SK-N-SH (cell line): ENCODE results near the gene IL4. TPM values are rescaled to one million over a fixed set of nuclear protein-coding genes. Genes with fewer than 3 reads are reported as not detected.

Experiments used
- CTCF ChIA-PET: fragments of 300-600, 350-600 bp; formaldehyde crosslinking; extraction: SDS; loops from one replicate; lab custom pipeline; 2021; lab: Yijun Ruan, JAX
- POLR2A ChIA-PET: fragments of 350-600 bp; sonication (Branson Sonifier 250); formaldehyde crosslinking; extraction: SDS; loops from one replicate; lab custom pipeline; 2020; ENCODE audit warnings: antibody characterized with exemption, inconsistent platforms; lab: Yijun Ruan, JAX
- DNase-seq: peaks from one replicate; pipeline ENCODE4 v3.0.0; 2012
- H2AFZ ChIP-seq: fragments of 200-600 bp; sonication (generic); 2 replicates; pipeline ENCODE4 v1.8.1; 2016; ENCODE audit warnings: antibody characterized with exemption, mild to moderate bottlenecking, low read depth
- H3F3A ChIP-seq: fragments of 200-600 bp; sonication (generic); replicated peaks from 2 replicates; pipeline ENCODE3; 2016; ENCODE audit warnings: antibody characterized with exemption, mild to moderate bottlenecking; ENCODE audit not compliant: insufficient read depth
- H3K27ac ChIP-seq, 2 experiments: fragments of 200-500 bp in 1 of 2; fragments of 200-600 bp in 1 of 2; sonication (Bioruptor generic) in 1 of 2; sonication (generic), shearing (Covaris generic) in 1 of 2; 2 replicates each; pipeline versions ENCODE4 v1.5.1 to v1.6.1; 2014 to 2016; ENCODE audit warnings: low read depth in 2 of 2, inconsistent platforms in 1 of 2, low read length in 1 of 2, mild to moderate bottlenecking in 1 of 2, mixed read lengths in 1 of 2
- H3K27me3 ChIP-seq: fragments of 200-600 bp; sonication (generic), shearing (Covaris generic); 2 replicates; pipeline ENCODE4 v1.6.1; 2016; ENCODE audit warnings: mixed run types; ENCODE audit not compliant: insufficient read depth
- H3K36me3 ChIP-seq, 2 experiments: fragments of 200-500 bp in 1 of 2; fragments of 200-600 bp in 1 of 2; sonication (Bioruptor generic) in 1 of 2; sonication (generic) in 1 of 2; replicated peaks in 1 of 2; 2 replicates each; pipeline versions ENCODE3 to v1.5.1; 2014 to 2016; ENCODE audit warnings: low read length in 1 of 2, mild to moderate bottlenecking in 1 of 2; ENCODE audit not compliant: insufficient read depth in 2 of 2, control insufficient read depth in 1 of 2
- H3K4me1 ChIP-seq, 2 experiments: fragments of 200-500 bp in 1 of 2; fragments of 200-600 bp in 1 of 2; sonication (Bioruptor generic) in 1 of 2; sonication (generic), shearing (Covaris generic) in 1 of 2; 2 replicates each; pipeline versions ENCODE4 v1.5.1 to v1.6.1; 2014 to 2016; ENCODE audit warnings: low read depth in 1 of 2, low read length in 1 of 2, mixed run types in 1 of 2; ENCODE audit not compliant: insufficient read depth in 2 of 2, control insufficient read depth in 1 of 2
- H3K4me2 ChIP-seq: fragments of 200-600 bp; sonication (generic), shearing (Covaris generic); 2 replicates; pipeline ENCODE4 v1.6.1; 2017; ENCODE audit warnings: mixed run types
- H3K4me3 ChIP-seq, 2 experiments: fragments of 200-500 bp in 1 of 2; fragments of 200-600 bp in 1 of 2; sonication (Bioruptor generic) in 1 of 2; sonication (generic), shearing (Covaris generic) in 1 of 2; 2 replicates each; pipeline versions ENCODE4 v1.5.1 to v1.8.1; 2014 to 2016; ENCODE audit warnings: low read depth in 2 of 2, inconsistent platforms in 1 of 2, low read length in 1 of 2, mild to moderate bottlenecking in 1 of 2, mixed read lengths in 1 of 2, moderate library complexity in 1 of 2
- H3K79me2 ChIP-seq: fragments of 200-600 bp; sonication (generic); 2 replicates; pipeline ENCODE4 v1.8.1; 2017; ENCODE audit warnings: mild to moderate bottlenecking; ENCODE audit not compliant: insufficient read depth
- H3K9ac ChIP-seq: fragments of 200-600 bp; sonication (generic); 2 replicates; pipeline ENCODE4 v1.6.1; 2017; ENCODE audit warnings: mixed run types
- H3K9me2 ChIP-seq: fragments of 200-600 bp; sonication (generic); 2 replicates; pipeline ENCODE4 v1.6.1; 2017; ENCODE audit warnings: mixed run types
- H3K9me3 ChIP-seq: fragments of 200-600 bp; sonication (generic); 2 replicates; pipeline ENCODE4 v1.6.1; 2017; ENCODE audit warnings: mixed run types, mild to moderate bottlenecking, moderate library complexity
- H4K20me1 ChIP-seq: fragments of 200-600 bp; sonication (generic); 2 replicates; pipeline ENCODE4 v1.6.1; 2017; ENCODE audit warnings: mild to moderate bottlenecking, mixed run types; ENCODE audit not compliant: insufficient read depth
- CTCF ChIP-seq: fragments of 200-600 bp; sonication (generic); IDR thresholded peaks from 2 replicates; pipeline ENCODE4 v1.6.1; 2017; ENCODE audit warnings: antibody characterized with exemption, mild to moderate bottlenecking, moderate library complexity
- FOSL2 ChIP-seq: IDR thresholded peaks from 2 replicates; pipeline ENCODE4 v1.4.0; 2012; ENCODE audit warnings: low read depth, mild to moderate bottlenecking, moderate library complexity, borderline replicate concordance
- GATA2 ChIP-seq: sonication (generic); formaldehyde crosslinking; IDR thresholded peaks from 2 replicates; pipeline ENCODE4 v1.5.0; 2020; ENCODE audit warnings: mild to moderate bottlenecking, missing genetic modification reagents
- NFIC ChIP-seq: IDR thresholded peaks from 2 replicates; pipeline ENCODE4 v1.4.0; 2012; ENCODE audit warnings: borderline replicate concordance
- POLR2AphosphoS5 ChIP-seq: IDR thresholded peaks from 2 replicates; pipeline ENCODE4 v1.6.1; 2012; ENCODE audit warnings: low read depth, low read length
- REST ChIP-seq: IDR thresholded peaks from 2 replicates; pipeline ENCODE4 v1.6.1; 2012; ENCODE audit warnings: mild to moderate bottlenecking, low read depth, low read length, moderate library complexity
- RFX5 ChIP-seq: IDR thresholded peaks from 2 replicates; pipeline ENCODE4 v1.6.1; 2012; ENCODE audit warnings: mild to moderate bottlenecking, improper control_type of control experiment, low read length
- RXRA ChIP-seq: IDR thresholded peaks from 2 replicates; pipeline ENCODE4 v1.4.0; 2012; ENCODE audit warnings: low read depth, mild to moderate bottlenecking, borderline replicate concordance
- TAF1 ChIP-seq: IDR thresholded peaks from 2 replicates; pipeline ENCODE4 v1.6.1; 2012; ENCODE audit warnings: low read depth, mild to moderate bottlenecking, low read length, moderate library complexity, borderline replicate concordance
- TEAD4 ChIP-seq: IDR thresholded peaks from 2 replicates; pipeline ENCODE4 v1.4.0; 2012; ENCODE audit warnings: mild to moderate bottlenecking, borderline replicate concordance; ENCODE audit not compliant: insufficient read depth
- YY1 ChIP-seq: IDR thresholded peaks from 2 replicates; pipeline ENCODE4 v1.4.0; 2012; ENCODE audit warnings: low read depth, mild to moderate bottlenecking
- WGBS: methylation state at CpG from one replicate; pipeline ENCODE4 v1.1.6; 2017; ENCODE audit warnings: low lambda C conversion rate; 5-methylcytosine and 5-hydroxymethylcytosine counted together
- polyA plus RNA-seq, 3 experiments: library from polyadenylated mRNA; depleted of rRNA; stranded (reverse); fragments of >200 nt; gene quantifications; 2 replicates each; pipeline ENCODE4 v1.2.3, GENCODE V29; 2012
- TF ChIP-seq, protein P1 (sequence below): fragments of 150-350 bp; IDR thresholded peaks from 2 replicates; pipeline ENCODE4 v1.6.1; 2016; ENCODE audit warnings: mild to moderate bottlenecking, low read depth, low read length
- TF ChIP-seq, protein P2 (sequence below): IDR thresholded peaks from 2 replicates; pipeline ENCODE4 v1.4.0; 2012; ENCODE audit warnings: low read depth, borderline replicate concordance
- TF ChIP-seq, protein P3 (sequence below): IDR thresholded peaks from 2 replicates; pipeline ENCODE4 v1.4.0; 2012; ENCODE audit warnings: low read depth

Gene IL4
- polyA plus RNA-seq, 1 of the 3 experiments (the other 2 are of a cell fraction), result not detected

- Histone ChIP-seq H3K4me3 (no peak overlapping the region), H3K9me2 (no peaks in the 10 kb centered on the region), H4K20me1 (no peaks in the 10 kb centered on the region), H3F3A (peaks cover 24% of the 10 kb centered on the region), H3K27me3 (no peaks in the 10 kb centered on the region), H3K27ac (no peak overlapping the region), H3K9ac (no peak overlapping the region), H3K79me2 (no peaks in the 10 kb centered on the region), H3K4me2 (no peak overlapping the region), H3K4me1 (peaks cover 0 to 23% of the 10 kb centered on the region in 2 experiments; a peak in 3 of 4 replicates), H3K36me3 (no peaks in the 10 kb centered on the region), H3K9me3 (no peaks in the 10 kb centered on the region), H2AFZ (no peak overlapping the region)
- no peak for DNase-seq
- ChIA-PET POLR2A (no interaction called here), CTCF (no interaction called here)
- 98% methylated on average over 6 of the region's 7 CpGs for WGBS
- TF ChIP-seq, protein P1, sequence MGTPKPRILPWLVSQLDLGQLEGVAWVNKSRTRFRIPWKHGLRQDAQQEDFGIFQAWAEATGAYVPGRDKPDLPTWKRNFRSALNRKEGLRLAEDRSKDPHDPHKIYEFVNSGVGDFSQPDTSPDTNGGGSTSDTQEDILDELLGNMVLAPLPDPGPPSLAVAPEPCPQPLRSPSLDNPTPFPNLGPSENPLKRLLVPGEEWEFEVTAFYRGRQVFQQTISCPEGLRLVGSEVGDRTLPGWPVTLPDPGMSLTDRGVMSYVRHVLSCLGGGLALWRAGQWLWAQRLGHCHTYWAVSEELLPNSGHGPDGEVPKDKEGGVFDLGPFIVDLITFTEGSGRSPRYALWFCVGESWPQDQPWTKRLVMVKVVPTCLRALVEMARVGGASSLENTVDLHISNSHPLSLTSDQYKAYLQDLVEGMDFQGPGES, result no peak
- TF ChIP-seq TEAD4 (no peak), RFX5 (no peak), POLR2AphosphoS5 (no peak), CTCF (no peak), YY1 (no peak), TAF1 (no peak), GATA2 (CRISPR knock-in tag) (no peak), NFIC (no peak), FOSL2 (no peak), RXRA (no peak), REST (no peak)
- TF ChIP-seq, protein P2, sequence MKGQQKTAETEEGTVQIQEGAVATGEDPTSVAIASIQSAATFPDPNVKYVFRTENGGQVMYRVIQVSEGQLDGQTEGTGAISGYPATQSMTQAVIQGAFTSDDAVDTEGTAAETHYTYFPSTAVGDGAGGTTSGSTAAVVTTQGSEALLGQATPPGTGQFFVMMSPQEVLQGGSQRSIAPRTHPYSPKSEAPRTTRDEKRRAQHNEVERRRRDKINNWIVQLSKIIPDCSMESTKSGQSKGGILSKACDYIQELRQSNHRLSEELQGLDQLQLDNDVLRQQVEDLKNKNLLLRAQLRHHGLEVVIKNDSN, result no peak
- TF ChIP-seq, protein P3, sequence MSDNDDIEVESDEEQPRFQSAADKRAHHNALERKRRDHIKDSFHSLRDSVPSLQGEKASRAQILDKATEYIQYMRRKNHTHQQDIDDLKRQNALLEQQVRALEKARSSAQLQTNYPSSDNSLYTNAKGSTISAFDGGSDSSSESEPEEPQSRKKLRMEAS, result no peak
Observed at GRCh38 chr5:132679166-132679565, 5.4 kb downstream of the IL4 start.
